ENCODE data around the gene CCDC28B. TPM values are rescaled to one million over a fixed set of nuclear protein-coding genes. Genes with fewer than 3 reads are reported as not detected.

CCDC28B gene
- total RNA-seq, 3 donors from 2014 or later, result 1.5 to 4.2 (median 3.2) TPM

DNA sequence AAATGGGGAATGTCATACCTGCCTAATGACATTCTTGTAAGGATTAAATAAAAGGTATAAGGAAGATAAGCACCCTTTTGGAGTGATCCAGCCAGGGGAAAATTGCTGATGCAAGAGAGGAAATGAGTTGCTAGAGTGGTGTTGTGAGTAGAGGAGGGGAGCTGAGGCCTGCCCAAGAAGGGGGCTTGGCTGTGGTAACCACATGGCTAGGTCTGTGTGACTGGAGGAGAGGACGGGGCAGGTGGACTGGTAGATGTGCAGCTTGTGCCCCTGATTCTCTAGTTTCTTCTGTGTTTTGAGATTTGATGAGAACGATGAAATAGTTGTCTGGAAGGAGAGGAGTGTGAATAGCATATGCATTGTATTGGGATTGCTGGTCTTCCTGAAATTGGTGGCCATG, 14.3 kb upstream of the CCDC28B start:
- Histone ChIP-seq H3K9me3 (no peaks in the 10 kb centered on the region), H3K4me1 (ENCODE audit: low read depth) (peaks cover 10% of the 10 kb centered on the region), H3K36me3 (ENCODE audit: low read depth) (peaks cover 16% of the 10 kb centered on the region), H3K4me3 (no peak overlapping the region)
- TF ChIP-seq CTCF (IDR thresholded peaks at IDR 0.05), result no peak
- ATAC-seq, result no peak
- intact Hi-C loops (cut with DNase I, micrococcal nuclease), result no loop called here
- no peak for DNase-seq

DNA sequence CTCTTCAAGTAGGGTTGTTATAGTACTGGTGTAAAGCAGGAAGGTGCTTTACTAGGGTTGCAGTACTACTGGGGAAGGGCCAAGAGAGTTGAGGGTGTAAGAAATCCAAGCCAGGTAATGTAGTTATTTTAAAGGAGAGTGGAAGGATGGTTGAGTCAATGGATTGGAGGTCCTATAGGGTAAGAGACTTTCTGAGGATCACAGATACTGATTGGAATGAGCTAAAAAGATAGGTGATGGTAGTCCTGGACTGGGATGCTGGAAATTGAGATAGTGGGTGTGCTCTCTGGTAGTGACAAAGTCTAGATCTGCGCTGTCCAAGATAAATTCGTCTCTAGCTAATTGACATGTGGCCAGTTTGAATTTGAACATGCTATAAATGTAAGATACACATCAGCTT, 13.9 kb upstream of the CCDC28B start:
- intact Hi-C loops (cut with DNase I, micrococcal nuclease), result no loop called here
- H3K9me3 ChIP-seq, result no peaks in the 10 kb centered on the region
- ATAC-seq, result no peak
- no peak for TF ChIP-seq CTCF (IDR thresholded peaks at IDR 0.05)
- DNase-seq, result no peak
- peaks cover 16% of the 10 kb centered on the region for H3K36me3 ChIP-seq (ENCODE audit: low read depth)
- H3K4me1 ChIP-seq (ENCODE audit: low read depth), result peaks cover 6% of the 10 kb centered on the region
- H3K4me3 ChIP-seq, result no peak overlapping the region

GRCh38 chr1:32187850-32188249, 12.5 kb upstream of the CCDC28B start:
- no peak for TF ChIP-seq CTCF (IDR thresholded peaks at IDR 0.05)
- H3K4me1 ChIP-seq (ENCODE audit: low read depth), result no peaks in the 10 kb centered on the region
- H3K9me3 ChIP-seq, result no peaks in the 10 kb centered on the region
- peaks cover 22% of the 10 kb centered on the region for H3K36me3 ChIP-seq (ENCODE audit: low read depth)
- ATAC-seq, result no peak
- no peak for DNase-seq
- intact Hi-C loops (cut with DNase I, micrococcal nuclease), result no loop called here
- no peak overlapping the region for H3K4me3 ChIP-seq

- Histone ChIP-seq H3K4me3 (no peak overlapping the region), H3K4me1 (ENCODE audit: low read depth) (no peaks in the 10 kb centered on the region), H3K9me3 (no peaks in the 10 kb centered on the region), H3K36me3 (ENCODE audit: low read depth) (peaks cover 25% of the 10 kb centered on the region)
- TF ChIP-seq CTCF (IDR thresholded peaks at IDR 0.05), result no peak
- no peak for ATAC-seq
- intact Hi-C loops (cut with DNase I, micrococcal nuclease), result no loop called here
- DNase-seq, result no peak
Observed at GRCh38 chr1:32192220-32192948, 8.0 kb upstream of the CCDC28B start.

GRCh38 chr1:32194984-32195383, 5.4 kb upstream of the CCDC28B start:
- peaks cover 13% of the 10 kb centered on the region for H3K36me3 ChIP-seq (ENCODE audit: low read depth)
- H3K4me3 ChIP-seq, result no peak overlapping the region
- intact Hi-C loops (cut with DNase I, micrococcal nuclease), result no loop called here
- ATAC-seq, result no peak
- H3K9me3 ChIP-seq, result no peaks in the 10 kb centered on the region
- no peak for TF ChIP-seq CTCF (IDR thresholded peaks at IDR 0.05)
- DNase-seq, result no peak
- H3K4me1 ChIP-seq (ENCODE audit: low read depth), result no peaks in the 10 kb centered on the region

- intact Hi-C loops (cut with DNase I, micrococcal nuclease), result no loop called here
- no peak for TF ChIP-seq CTCF (IDR thresholded peaks at IDR 0.05)
- no peak for ATAC-seq
- Histone ChIP-seq H3K4me3 (no peak overlapping the region), H3K9me3 (no peaks in the 10 kb centered on the region), H3K36me3 (ENCODE audit: low read depth) (peaks cover 9% of the 10 kb centered on the region), H3K4me1 (ENCODE audit: low read depth) (no peaks in the 10 kb centered on the region)
- no peak for DNase-seq
Observed at GRCh38 chr1:32195531-32195930, 4.9 kb upstream of the CCDC28B start.
